HG03575 (cell line): ENCODE results near the gene MCMBP.
"Not testable (repeated sequence)": the region's sequence is repeated elsewhere in the genome, so short reads cannot be mapped to it uniquely, and the experiment has no call there.

Source experiments
- ATAC-seq: cut with Tn5 transposase; IDR thresholded peaks from one replicate; pipeline ENCODE4 v1.9.1; 2021; ENCODE audit not compliant: unreplicated experiment, insufficient number of reproducible peaks, low FRiP score; ENCODE audit errors: extremely low read depth

Gene MCMBP

GRCh38 chr10:119801998-119802538, 70.6 kb downstream of the MCMBP start:
- ATAC-seq: no peak

- no peak for ATAC-seq
Measured at GRCh38 chr10:119801176-119801575, 71.5 kb downstream of the MCMBP start.

- ATAC-seq: no peak
Measured at GRCh38 chr10:119796039-119796438, 76.6 kb downstream of the MCMBP start.

GRCh38 chr10:119795101-119795500, 77.5 kb downstream of the MCMBP start:
- not testable (repeated sequence) for ATAC-seq

- no peak for ATAC-seq
Measured at GRCh38 chr10:119786117-119786769, 86.4 kb downstream of the MCMBP start.

- ATAC-seq: no peak
Measured at GRCh38 chr10:119784340-119785067, 88.1 kb downstream of the MCMBP start.

GRCh38 chr10:119783665-119784027, 89.0 kb downstream of the MCMBP start:
- ATAC-seq: no peak

- no peak for ATAC-seq
Measured at GRCh38 chr10:119782981-119783664, 89.5 kb downstream of the MCMBP start.

- no peak for ATAC-seq
Measured at GRCh38 chr10:119781498-119781897, 91.1 kb downstream of the MCMBP start.

- ATAC-seq: no peak
Measured at GRCh38 chr10:119780879-119781480, 91.7 kb downstream of the MCMBP start.
